Endodermal cell (in vitro differentiated cells): ENCODE results near the gene FEN1. TPM values are rescaled to one million over a fixed set of nuclear protein-coding genes. Genes with fewer than 3 reads are reported as not detected.

Source experiments
- DNase-seq: peaks from one replicate; pipeline ENCODE4 v3.0.0-alpha.2; 2017
- H3K27ac ChIP-seq: 2 replicates; pipeline ENCODE4 v1.5.1; 2013; ENCODE audit warnings: mild to moderate bottlenecking, low read depth, low read length, moderate library complexity
- H3K27me3 ChIP-seq: 2 replicates; pipeline ENCODE4 v1.6.1; 2013; ENCODE audit warnings: mild to moderate bottlenecking, low read length, moderate library complexity; ENCODE audit not compliant: insufficient read depth, control insufficient read depth, poor library complexity, severe bottlenecking
- H3K36me3 ChIP-seq: 2 replicates; pipeline ENCODE4 v1.7.0; 2013; ENCODE audit warnings: mild to moderate bottlenecking, low read length, moderate library complexity; ENCODE audit not compliant: control insufficient read depth, insufficient read depth
- H3K4me1 ChIP-seq: one replicate; pipeline ENCODE4 v1.7.0; 2013; ENCODE audit warnings: low read length; ENCODE audit not compliant: control insufficient read depth, insufficient read depth
- H3K4me3 ChIP-seq: 2 replicates; pipeline ENCODE4 v1.5.1; 2013; ENCODE audit warnings: mild to moderate bottlenecking, low read length, moderate library complexity
- H3K9ac ChIP-seq: 2 replicates; pipeline ENCODE4 v1.6.1; 2013; ENCODE audit warnings: mild to moderate bottlenecking, low read length, moderate library complexity; ENCODE audit not compliant: poor library complexity, severe bottlenecking; ENCODE audit errors: extremely low read depth
- H3K9me3 ChIP-seq: 2 replicates; pipeline ENCODE4 v1.6.1; 2013; ENCODE audit warnings: mild to moderate bottlenecking, low read length, moderate library complexity; ENCODE audit not compliant: control insufficient read depth
- H3K27ac Mint-ChIP-seq: 2 replicates; pipeline ENCODE4 v1.8.0; 2020; ENCODE audit warnings: mixed read lengths
- H3K27me3 Mint-ChIP-seq: 2 replicates; pipeline ENCODE4 v1.8.0; 2021; ENCODE audit warnings: mild to moderate bottlenecking, mixed read lengths; ENCODE audit not compliant: insufficient read depth
- H3K36me3 Mint-ChIP-seq: 2 replicates; pipeline ENCODE4 v1.8.0; 2020; ENCODE audit warnings: low read depth, mixed read lengths
- H3K4me1 Mint-ChIP-seq: 2 replicates; pipeline ENCODE4 v1.8.0; 2020; ENCODE audit warnings: mixed read lengths
- H3K4me3 Mint-ChIP-seq: 2 replicates; pipeline ENCODE4 v1.8.0; 2020; ENCODE audit warnings: mild to moderate bottlenecking, moderate library complexity, mixed read lengths
- H3K9me3 Mint-ChIP-seq: 2 replicates; pipeline ENCODE4 v1.8.0; 2020; ENCODE audit warnings: mild to moderate bottlenecking, mixed read lengths
- CTCF ChIP-seq: fragments of 200-600 bp; sonication (generic); conservative IDR thresholded peaks from 2 replicates; pipeline ENCODE4 v1.5.0; 2021; ENCODE audit warnings: antibody characterized with exemption, mild to moderate bottlenecking
- WGBS, 2 experiments: methylation state at CpG; one replicate each; pipeline versions ENCODE4 v1.1.5 to v1.1.7; 2013; ENCODE audit warnings: missing lambda C conversion rate in 2 of 2, mixed read lengths in 1 of 2; ENCODE audit not compliant: insufficient coverage in 1 of 2, insufficient read length in 1 of 2; 5-methylcytosine and 5-hydroxymethylcytosine counted together
- total RNA-seq, 2 donors: library from RNA; stranded (reverse); fragmentation: NEBNext Ultra II Directional in 1 of 2; extraction: Animal tissue kit (Norgen Biotek cat#: 25700) in 1 of 2; gene quantifications; 2 replicates in 1 of 2; 3 replicates in 1 of 2; pipeline ENCODE4 v1.2.1, GENCODE V29; 2021

The FEN1 gene
- total RNA-seq, 2 donors from 2014 or later, result 66.7 to 81.8 TPM

GRCh38 chr11:61775606-61776554 lies 16.8 kb upstream of the FEN1 start:
- Mint-ChIP-seq H3K4me1 (no peaks in the 10 kb centered on the region), H3K36me3 (peaks cover 22% of the 10 kb centered on the region), H3K27me3 (no peaks in the 10 kb centered on the region), H3K9me3 (no peaks in the 10 kb centered on the region), H3K4me3 (no peak overlapping the region), H3K27ac (peak overlapping the region; percentile 35)
- Histone ChIP-seq H3K36me3 (peaks cover 10% of the 10 kb centered on the region), H3K4me1 (no peaks in the 10 kb centered on the region), H3K4me3 (no peak overlapping the region), H3K27ac (no peak overlapping the region), H3K9me3 (no peaks in the 10 kb centered on the region), H3K9ac (no peak overlapping the region), H3K27me3 (no peaks in the 10 kb centered on the region)
- no peak for TF ChIP-seq CTCF
- no peak for DNase-seq
- WGBS, 2 experiments, result 93 to 94% methylated on average over 7 to 20 of the region's 20 CpGs

- Mint-ChIP-seq H3K9me3 (no peaks in the 10 kb centered on the region), H3K4me1 (no peaks in the 10 kb centered on the region), H3K27ac (no peak overlapping the region), H3K27me3 (no peaks in the 10 kb centered on the region), H3K4me3 (no peak overlapping the region), H3K36me3 (peaks cover 22% of the 10 kb centered on the region)
- TF ChIP-seq CTCF, result peak; percentile 91
- Histone ChIP-seq H3K4me3 (no peak overlapping the region), H3K9me3 (no peaks in the 10 kb centered on the region), H3K27ac (no peak overlapping the region), H3K4me1 (no peaks in the 10 kb centered on the region), H3K27me3 (no peaks in the 10 kb centered on the region), H3K36me3 (peaks cover 10% of the 10 kb centered on the region), H3K9ac (no peak overlapping the region)
- DNase-seq, result peak; percentile 94
- WGBS, 2 experiments, result 82 to 100% methylated on average over 7 to 9 of the region's 9 CpGs
Measured at GRCh38 chr11:61776561-61777075, 16.1 kb upstream of the FEN1 start.

DNA sequence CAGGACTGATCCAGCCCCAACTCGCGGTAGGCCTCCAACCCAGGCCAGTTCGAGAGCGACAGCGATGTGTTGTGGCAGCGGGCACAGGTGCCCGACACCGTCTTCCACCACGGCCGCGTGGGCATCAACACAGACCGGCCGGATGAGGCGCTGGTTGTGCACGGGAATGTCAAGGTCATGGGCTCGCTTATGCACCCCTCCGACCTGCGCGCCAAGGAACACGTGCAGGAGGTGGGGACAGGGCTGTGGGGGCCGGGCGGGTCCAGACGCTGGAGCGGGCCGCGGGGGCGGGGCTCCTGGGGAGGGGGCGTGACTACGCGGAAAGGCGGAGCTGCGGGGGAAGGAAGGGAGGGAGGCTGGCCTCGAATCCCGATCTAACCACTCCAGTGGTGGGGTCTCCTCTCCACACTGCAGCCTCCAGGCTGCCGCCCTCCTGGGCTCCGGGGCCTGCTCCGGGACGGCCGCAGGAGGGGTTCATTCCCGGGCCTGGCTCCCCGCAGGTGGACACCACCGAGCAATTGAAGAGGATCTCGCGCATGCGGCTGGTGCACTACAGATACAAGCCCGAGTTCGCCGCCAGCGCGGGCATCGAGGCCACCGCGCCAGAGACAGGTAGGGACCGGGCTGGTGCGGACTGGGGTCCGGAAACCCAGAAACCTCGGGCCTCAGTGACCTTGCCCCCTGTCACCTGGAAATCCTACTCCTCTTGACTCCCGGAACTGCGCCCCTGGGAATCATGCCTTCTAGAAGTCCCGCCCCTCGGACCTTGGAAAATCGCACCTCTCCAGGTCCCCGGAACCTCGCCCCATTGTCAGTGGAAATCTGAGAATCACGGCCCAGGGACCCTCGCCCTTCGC lies 15.2 kb upstream of the FEN1 start:
- Mint-ChIP-seq H3K27me3 (no peaks in the 10 kb centered on the region), H3K36me3 (peaks cover 25% of the 10 kb centered on the region), H3K27ac (no peak overlapping the region), H3K4me1 (no peaks in the 10 kb centered on the region), H3K4me3 (no peak overlapping the region), H3K9me3 (no peaks in the 10 kb centered on the region)
- no peak overlapping the region for H3K4me3 ChIP-seq
- no peak overlapping the region for H3K9ac ChIP-seq
- H3K4me1 ChIP-seq, result no peaks in the 10 kb centered on the region
- 91 to 96% methylated on average over 36 to 67 of the region's 67 CpGs for WGBS, 2 experiments
- DNase-seq, result peak; percentile 84
- H3K27me3 ChIP-seq, result no peaks in the 10 kb centered on the region
- TF ChIP-seq CTCF, result no peak
- H3K27ac ChIP-seq, result no peak overlapping the region
- H3K9me3 ChIP-seq, result no peaks in the 10 kb centered on the region
- peaks cover 13% of the 10 kb centered on the region for H3K36me3 ChIP-seq
